Hepatocyte (in vitro differentiated cells): Measurements from ENCODE around the gene PRDM7.
"Not testable (repeated sequence)": the region's sequence is repeated elsewhere in the genome, so short reads cannot be mapped to it uniquely, and the experiment has no call there.

Source experiments
- EZH2 ChIP-seq: fragments of 200-600 bp; sonication (generic); IDR thresholded peaks from 2 replicates; pipeline ENCODE4 v1.6.1; 2016; ENCODE audit warnings: antibody characterized with exemption, mild to moderate bottlenecking, borderline replicate concordance
- EZH2phosphoT487 ChIP-seq: fragments of 200-600 bp; sonication (generic); IDR thresholded peaks from one replicate; pipeline ENCODE4 v1.6.1; 2018; ENCODE audit warnings: antibody characterized with exemption, mild to moderate bottlenecking, low read depth, moderate library complexity; ENCODE audit not compliant: unreplicated experiment, severe bottlenecking
- TF ChIP-seq, protein P1 (sequence below): fragments of 200-600 bp; sonication (generic); IDR thresholded peaks from 2 replicates; pipeline ENCODE4 v1.5.1; 2016; ENCODE audit warnings: antibody characterized with exemption, mild to moderate bottlenecking; ENCODE audit not compliant: poor library complexity

GRCh38 chr16:90094791-90095190, 17.7 kb upstream of the PRDM7 start:
- TF ChIP-seq, protein P1, sequence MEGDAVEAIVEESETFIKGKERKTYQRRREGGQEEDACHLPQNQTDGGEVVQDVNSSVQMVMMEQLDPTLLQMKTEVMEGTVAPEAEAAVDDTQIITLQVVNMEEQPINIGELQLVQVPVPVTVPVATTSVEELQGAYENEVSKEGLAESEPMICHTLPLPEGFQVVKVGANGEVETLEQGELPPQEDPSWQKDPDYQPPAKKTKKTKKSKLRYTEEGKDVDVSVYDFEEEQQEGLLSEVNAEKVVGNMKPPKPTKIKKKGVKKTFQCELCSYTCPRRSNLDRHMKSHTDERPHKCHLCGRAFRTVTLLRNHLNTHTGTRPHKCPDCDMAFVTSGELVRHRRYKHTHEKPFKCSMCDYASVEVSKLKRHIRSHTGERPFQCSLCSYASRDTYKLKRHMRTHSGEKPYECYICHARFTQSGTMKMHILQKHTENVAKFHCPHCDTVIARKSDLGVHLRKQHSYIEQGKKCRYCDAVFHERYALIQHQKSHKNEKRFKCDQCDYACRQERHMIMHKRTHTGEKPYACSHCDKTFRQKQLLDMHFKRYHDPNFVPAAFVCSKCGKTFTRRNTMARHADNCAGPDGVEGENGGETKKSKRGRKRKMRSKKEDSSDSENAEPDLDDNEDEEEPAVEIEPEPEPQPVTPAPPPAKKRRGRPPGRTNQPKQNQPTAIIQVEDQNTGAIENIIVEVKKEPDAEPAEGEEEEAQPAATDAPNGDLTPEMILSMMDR, result not testable (repeated sequence)
- TF ChIP-seq EZH2, EZH2phosphoT487: not testable (repeated sequence)
